Panc1 (cell line): ENCODE results near the gene SORCS1. TPM values are rescaled to one million over a fixed set of nuclear protein-coding genes. Genes with fewer than 3 reads are reported as not detected.

Experiments
- ATAC-seq: fragments of 200-7000 bp; cut with Tn5 transposase; 2 replicates; pipeline ENCODE4 v1.9.1; 2020; ENCODE audit warnings: mild to moderate bottlenecking, moderate library complexity
- BruUV-seq: library from RNA; stranded (reverse); fragments of 400-500 nt; replicated peaks from 2 replicates; lab custom pipeline; 2021; lab: Mats Ljungman, UMichigan
- CTCF ChIA-PET: fragments of 300-600 bp; sonication (Branson Sonifier 250); formaldehyde crosslinking; loops from one replicate; lab custom pipeline; 2022; ENCODE audit warnings: antibody characterized with exemption; lab: Charles Lee
- POLR2A ChIA-PET: fragments of 300-600 bp; sonication (Branson Sonifier 250); formaldehyde crosslinking; loops from one replicate; lab custom pipeline; 2022; ENCODE audit warnings: antibody characterized with exemption; lab: Charles Lee
- DNase-seq: peaks from one replicate; pipeline ENCODE4 v3.0.0-alpha.2; 2010; ENCODE audit warnings: low read depth, low spot score
- H3K27ac ChIP-seq: 2 replicates; pipeline ENCODE4 v1.5.1; 2011; ENCODE audit warnings: mild to moderate bottlenecking, low read length, inconsistent platforms
- H3K27me3 ChIP-seq: fragments of 200-500 bp; sonication (Bioruptor generic); 2 replicates; pipeline ENCODE4 v1.6.0; 2014; ENCODE audit warnings: low read length, inconsistent platforms; ENCODE audit not compliant: control insufficient read depth, insufficient read depth
- H3K36me3 ChIP-seq: fragments of 200-500 bp; sonication (Bioruptor generic); 2 replicates; pipeline ENCODE4 v1.5.1; 2014; ENCODE audit warnings: inconsistent platforms, mild to moderate bottlenecking, low read length, moderate library complexity; ENCODE audit not compliant: control insufficient read depth, insufficient read depth
- H3K4me1 ChIP-seq: 2 replicates; pipeline ENCODE4 v1.5.1; 2011; ENCODE audit warnings: inconsistent platforms, mild to moderate bottlenecking, low read length, moderate library complexity; ENCODE audit not compliant: control insufficient read depth, insufficient read depth
- H3K4me3 ChIP-seq, 2 experiments: 2 replicates each; pipeline ENCODE4 v1.5.1; 2011 to 2012; ENCODE audit warnings: low read depth in 2 of 2, low read length in 2 of 2, mild to moderate bottlenecking in 2 of 2, inconsistent platforms in 1 of 2, moderate library complexity in 1 of 2
- H3K9me3 ChIP-seq: fragments of 200-500 bp; sonication (Bioruptor generic); 2 replicates; pipeline ENCODE4 v1.5.1; 2014; ENCODE audit warnings: low read depth, mild to moderate bottlenecking, inconsistent platforms, low read length, moderate library complexity; ENCODE audit not compliant: control insufficient read depth, insufficient read depth
- POLR2AphosphoS5 ChIP-seq: IDR thresholded peaks from 2 replicates; pipeline ENCODE4 v1.6.1; 2012; ENCODE audit warnings: mild to moderate bottlenecking, low read depth, low read length, moderate library complexity
- SIN3A ChIP-seq: IDR thresholded peaks from 2 replicates; pipeline ENCODE4 v1.6.1; 2012; ENCODE audit warnings: low read depth, mild to moderate bottlenecking, low read length, moderate library complexity, borderline replicate concordance; ENCODE audit not compliant: insufficient read depth
- TCF7L2 ChIP-seq: IDR thresholded peaks from 2 replicates; pipeline ENCODE4 v1.6.1; 2011; ENCODE audit warnings: mild to moderate bottlenecking, low read depth, low read length, inconsistent platforms
- in situ Hi-C: cut with HindIII; loops from 2 replicates; pipeline ENCODE4 v1.10.0; 2016; ENCODE audit warnings: low sequenced_read_pairs, low pct_unique_long_range_greater_than_20kb
- intact Hi-C: fragments of 100-400 bp; cut with micrococcal nuclease; formaldehyde crosslinking; loops from one replicate; pipeline ENCODE4 v1.10.0; 2022; ENCODE audit not compliant: unreplicated experiment
- total RNA-seq: library from RNA; stranded (reverse); gene quantifications from one replicate; pipeline ENCODE4 v1.2.1, GENCODE V29; 2021; ENCODE audit not compliant: unreplicated experiment
- TF ChIP-seq, protein P1 (sequence below): fragments of 450-650 bp; IDR thresholded peaks from 2 replicates; pipeline ENCODE4 v1.5.1; 2017; ENCODE audit warnings: mild to moderate bottlenecking
- TF ChIP-seq, protein P2 (sequence below), 2 experiments: IDR thresholded peaks; 2 replicates each; pipeline ENCODE4 v1.6.1; 2011 to 2012; ENCODE audit warnings: low read depth in 2 of 2, control low read depth in 1 of 2, low read length in 1 of 2, mild to moderate bottlenecking in 1 of 2, moderate library complexity in 1 of 2; ENCODE audit not compliant: insufficient read depth in 1 of 2

SORCS1 gene
- total RNA-seq, 1 experiment from 2014 or later: not detected

DNA sequence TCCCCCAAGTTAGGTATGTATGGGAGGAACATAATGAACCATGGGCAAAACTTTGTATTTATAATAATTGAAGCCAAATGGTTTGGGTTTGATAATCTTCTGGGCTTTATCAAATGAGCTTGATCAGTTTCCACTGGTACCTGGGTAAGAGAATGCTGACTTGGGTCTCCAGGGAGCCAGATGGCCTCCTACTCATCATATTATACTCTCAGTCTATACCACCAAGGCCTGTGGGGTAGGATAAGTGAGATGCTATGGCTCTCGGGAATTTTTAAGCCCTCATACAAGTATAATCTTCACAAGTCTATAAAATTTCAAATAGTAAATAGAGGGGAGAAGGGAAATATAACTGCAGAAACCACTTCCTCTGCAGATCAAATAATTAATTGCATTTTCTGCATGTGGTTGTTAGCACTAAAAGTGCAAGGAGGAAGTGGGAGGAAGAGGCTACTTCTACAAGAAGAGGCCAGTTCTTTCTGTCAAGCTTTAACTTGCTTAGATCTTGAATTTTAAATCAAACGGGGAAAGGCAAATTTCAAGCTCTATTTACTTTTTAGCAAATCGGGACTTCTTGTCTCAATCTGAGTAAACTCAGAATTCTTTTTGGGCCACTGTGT is 349.0 kb downstream of the SORCS1 start:
- H3K27ac ChIP-seq: no peak overlapping the region
- ChIA-PET CTCF (no interaction called here), POLR2A (no interaction called here)
- intact Hi-C loops (no loop called here), in situ Hi-C loops (no loop called here)
- BruUV-seq: no TSS peak
- no peak overlapping the region for H3K4me3 ChIP-seq
- ATAC-seq: no peak
- TF ChIP-seq, protein P1, sequence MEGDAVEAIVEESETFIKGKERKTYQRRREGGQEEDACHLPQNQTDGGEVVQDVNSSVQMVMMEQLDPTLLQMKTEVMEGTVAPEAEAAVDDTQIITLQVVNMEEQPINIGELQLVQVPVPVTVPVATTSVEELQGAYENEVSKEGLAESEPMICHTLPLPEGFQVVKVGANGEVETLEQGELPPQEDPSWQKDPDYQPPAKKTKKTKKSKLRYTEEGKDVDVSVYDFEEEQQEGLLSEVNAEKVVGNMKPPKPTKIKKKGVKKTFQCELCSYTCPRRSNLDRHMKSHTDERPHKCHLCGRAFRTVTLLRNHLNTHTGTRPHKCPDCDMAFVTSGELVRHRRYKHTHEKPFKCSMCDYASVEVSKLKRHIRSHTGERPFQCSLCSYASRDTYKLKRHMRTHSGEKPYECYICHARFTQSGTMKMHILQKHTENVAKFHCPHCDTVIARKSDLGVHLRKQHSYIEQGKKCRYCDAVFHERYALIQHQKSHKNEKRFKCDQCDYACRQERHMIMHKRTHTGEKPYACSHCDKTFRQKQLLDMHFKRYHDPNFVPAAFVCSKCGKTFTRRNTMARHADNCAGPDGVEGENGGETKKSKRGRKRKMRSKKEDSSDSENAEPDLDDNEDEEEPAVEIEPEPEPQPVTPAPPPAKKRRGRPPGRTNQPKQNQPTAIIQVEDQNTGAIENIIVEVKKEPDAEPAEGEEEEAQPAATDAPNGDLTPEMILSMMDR: no peak
- TF ChIP-seq, protein P2, sequence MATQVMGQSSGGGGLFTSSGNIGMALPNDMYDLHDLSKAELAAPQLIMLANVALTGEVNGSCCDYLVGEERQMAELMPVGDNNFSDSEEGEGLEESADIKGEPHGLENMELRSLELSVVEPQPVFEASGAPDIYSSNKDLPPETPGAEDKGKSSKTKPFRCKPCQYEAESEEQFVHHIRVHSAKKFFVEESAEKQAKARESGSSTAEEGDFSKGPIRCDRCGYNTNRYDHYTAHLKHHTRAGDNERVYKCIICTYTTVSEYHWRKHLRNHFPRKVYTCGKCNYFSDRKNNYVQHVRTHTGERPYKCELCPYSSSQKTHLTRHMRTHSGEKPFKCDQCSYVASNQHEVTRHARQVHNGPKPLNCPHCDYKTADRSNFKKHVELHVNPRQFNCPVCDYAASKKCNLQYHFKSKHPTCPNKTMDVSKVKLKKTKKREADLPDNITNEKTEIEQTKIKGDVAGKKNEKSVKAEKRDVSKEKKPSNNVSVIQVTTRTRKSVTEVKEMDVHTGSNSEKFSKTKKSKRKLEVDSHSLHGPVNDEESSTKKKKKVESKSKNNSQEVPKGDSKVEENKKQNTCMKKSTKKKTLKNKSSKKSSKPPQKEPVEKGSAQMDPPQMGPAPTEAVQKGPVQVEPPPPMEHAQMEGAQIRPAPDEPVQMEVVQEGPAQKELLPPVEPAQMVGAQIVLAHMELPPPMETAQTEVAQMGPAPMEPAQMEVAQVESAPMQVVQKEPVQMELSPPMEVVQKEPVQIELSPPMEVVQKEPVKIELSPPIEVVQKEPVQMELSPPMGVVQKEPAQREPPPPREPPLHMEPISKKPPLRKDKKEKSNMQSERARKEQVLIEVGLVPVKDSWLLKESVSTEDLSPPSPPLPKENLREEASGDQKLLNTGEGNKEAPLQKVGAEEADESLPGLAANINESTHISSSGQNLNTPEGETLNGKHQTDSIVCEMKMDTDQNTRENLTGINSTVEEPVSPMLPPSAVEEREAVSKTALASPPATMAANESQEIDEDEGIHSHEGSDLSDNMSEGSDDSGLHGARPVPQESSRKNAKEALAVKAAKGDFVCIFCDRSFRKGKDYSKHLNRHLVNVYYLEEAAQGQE (IDR thresholded peaks at IDR 0.05; ENCODE audit: insufficient read depth in 1 of 2, low read depth in 2 of 2, low read length in 1 of 2): no peak
- TF ChIP-seq TCF7L2 (no peak), SIN3A (no peak), POLR2AphosphoS5 (no peak)
- DNase-seq: no peak
- no peaks in the 10 kb centered on the region for H3K36me3 ChIP-seq
- no peaks in the 10 kb centered on the region for H3K9me3 ChIP-seq
- no peaks in the 10 kb centered on the region for H3K4me1 ChIP-seq
- H3K27me3 ChIP-seq: no peaks in the 10 kb centered on the region

DNA sequence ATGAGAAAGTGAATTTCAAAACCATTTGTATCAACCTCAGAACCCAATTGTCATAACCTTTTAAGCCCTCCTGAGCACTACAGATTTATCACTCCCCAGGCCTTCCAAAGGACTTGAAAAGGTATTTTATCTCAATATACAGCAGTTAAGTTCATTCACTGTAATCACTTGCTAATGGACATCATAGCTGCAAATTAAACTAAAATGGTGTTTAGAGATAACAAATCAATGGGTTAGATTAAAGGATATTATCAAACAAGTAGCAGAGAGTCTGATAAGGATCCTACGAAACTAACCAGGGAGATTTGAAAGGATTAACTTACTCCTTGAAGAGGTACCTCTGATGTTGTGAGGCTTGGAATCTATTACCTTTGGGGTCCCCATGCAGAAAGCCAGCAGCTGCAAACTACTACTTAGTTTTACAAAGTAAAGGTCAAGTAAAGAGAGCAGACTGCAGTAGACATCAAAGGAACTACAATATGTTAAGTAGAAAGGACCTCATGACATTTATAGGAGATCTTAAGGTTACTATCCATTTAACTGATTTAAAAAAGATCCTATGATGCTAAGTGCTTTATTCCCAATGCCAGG is 359.4 kb downstream of the SORCS1 start:
- no peaks in the 10 kb centered on the region for H3K27me3 ChIP-seq
- CTCF ChIA-PET: no interaction called here
- TF ChIP-seq, protein P2 (IDR thresholded peaks at IDR 0.05; ENCODE audit: insufficient read depth in 1 of 2, low read depth in 2 of 2, low read length in 1 of 2): no peak
- TF ChIP-seq, protein P1: no peak
- TF ChIP-seq SIN3A (no peak), POLR2AphosphoS5 (no peak), TCF7L2 (no peak)
- H3K27ac ChIP-seq: no peak overlapping the region
- ATAC-seq: no peak
- intact Hi-C loops (no loop called here), in situ Hi-C loops (no loop called here)
- no peaks in the 10 kb centered on the region for H3K4me1 ChIP-seq
- BruUV-seq: no TSS peak
- POLR2A ChIA-PET: no interaction called here
- no peaks in the 10 kb centered on the region for H3K36me3 ChIP-seq
- DNase-seq: no peak
- no peak overlapping the region for H3K4me3 ChIP-seq
- H3K9me3 ChIP-seq: no peaks in the 10 kb centered on the region
